ENCODE data around the gene LIME1. TPM values are rescaled to one million over a fixed set of nuclear protein-coding genes. Genes with fewer than 3 reads are reported as not detected.
A peak's percentile ranks its signal among the peaks of the same experiment; 100 is the strongest.

Gene LIME1
- total RNA-seq, 1 donor from 2014 or later, result 8.7 TPM

GRCh38 chr20:63759377-63759901 is 23.0 kb downstream of the LIME1 start:
- intact Hi-C loops (cut with DNase I), result no loop called here
- H3K4me1 ChIP-seq, result no peaks in the 10 kb centered on the region
- H3K27me3 ChIP-seq (ENCODE audit: low read depth), result no peaks in the 10 kb centered on the region
- DNase-seq (no peak), ATAC-seq (no peak)
- no peak overlapping the region for H3K27ac ChIP-seq
- H3K4me3 ChIP-seq, result no peak overlapping the region
- TF ChIP-seq CTCF (IDR thresholded peaks at IDR 0.05), result no peak
- no peaks in the 10 kb centered on the region for H3K36me3 ChIP-seq
- no peaks in the 10 kb centered on the region for H3K9me3 ChIP-seq

DNA sequence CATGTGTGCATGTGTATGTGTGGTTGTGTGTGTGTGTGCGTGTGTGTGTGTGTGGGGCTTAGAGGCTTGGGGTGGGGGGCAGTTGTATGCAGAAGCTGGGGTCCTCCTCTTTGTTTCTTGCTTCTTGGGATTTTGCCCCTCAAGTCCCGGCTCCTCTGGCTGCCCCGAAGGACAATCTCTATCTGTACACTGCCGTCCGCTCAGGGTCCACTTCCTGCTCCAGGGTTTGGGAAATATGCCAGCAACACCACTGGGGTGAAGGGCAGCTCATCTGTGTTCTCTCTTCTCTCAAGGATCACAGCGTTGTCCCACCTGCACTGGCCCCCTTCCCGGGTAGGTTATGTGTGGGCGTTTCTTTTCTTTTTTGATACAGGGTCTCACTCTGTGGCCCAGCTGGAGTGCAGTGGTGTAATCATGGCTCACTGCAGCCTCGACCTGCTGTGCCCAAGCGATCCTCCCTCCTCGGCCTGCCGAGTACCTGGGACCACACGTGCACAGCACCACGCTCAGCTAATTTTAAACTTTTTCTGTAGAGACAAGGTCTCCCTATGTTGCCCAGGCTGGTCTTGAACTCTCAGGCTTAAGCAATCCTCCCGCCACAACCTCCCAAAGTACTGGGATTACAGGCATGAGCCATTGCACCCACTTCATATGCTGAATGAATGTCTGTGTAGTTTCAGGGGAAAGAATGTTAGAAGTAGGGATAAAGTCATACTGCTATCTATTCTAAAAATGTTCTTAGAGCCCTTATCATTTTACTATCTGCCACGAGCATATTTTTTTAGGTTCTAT is 28.8 kb downstream of the LIME1 start:
- intact Hi-C loops (cut with DNase I), result no loop called here
- no peak for ATAC-seq
- Histone ChIP-seq H3K4me3 (no peak overlapping the region), H3K4me1 (no peaks in the 10 kb centered on the region), H3K27me3 (ENCODE audit: low read depth) (no peaks in the 10 kb centered on the region), H3K9me3 (no peaks in the 10 kb centered on the region), H3K27ac (no peak overlapping the region), H3K36me3 (peaks cover 21% of the 10 kb centered on the region)
- no peak for DNase-seq
- TF ChIP-seq CTCF (IDR thresholded peaks at IDR 0.05), result no peak

DNA sequence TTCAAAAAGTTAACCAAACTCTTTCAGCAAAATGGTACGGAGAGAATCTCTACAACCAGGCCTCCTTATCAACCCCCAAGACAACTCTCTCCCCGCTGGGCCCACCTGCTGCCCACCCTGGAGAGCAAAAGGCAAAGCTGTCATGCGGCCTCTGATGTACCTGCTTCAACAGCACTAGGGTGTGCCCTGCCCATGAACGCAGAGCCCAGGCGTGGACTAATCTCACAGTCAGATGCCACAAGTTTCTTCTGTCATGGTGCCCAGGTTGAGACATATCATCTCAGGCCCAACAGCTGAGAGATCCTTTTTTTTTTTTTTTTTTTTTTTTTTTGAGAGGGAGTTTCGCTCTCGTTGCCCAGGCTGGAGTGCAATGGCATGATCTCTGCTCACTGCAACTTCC is 29.4 kb downstream of the LIME1 start:
- DNase-seq (no peak), ATAC-seq (no peak)
- TF ChIP-seq CTCF (IDR thresholded peaks at IDR 0.05), result no peak
- H3K36me3 ChIP-seq, result peaks cover 21% of the 10 kb centered on the region
- no peak overlapping the region for H3K4me3 ChIP-seq
- H3K27ac ChIP-seq, result no peak overlapping the region
- H3K9me3 ChIP-seq, result no peaks in the 10 kb centered on the region
- no peaks in the 10 kb centered on the region for H3K4me1 ChIP-seq
- no peaks in the 10 kb centered on the region for H3K27me3 ChIP-seq (ENCODE audit: low read depth)
- intact Hi-C loops (cut with DNase I), result no loop called here

- H3K36me3 ChIP-seq, result peaks cover 21% of the 10 kb centered on the region
- intact Hi-C loops (cut with DNase I), result no loop called here
- H3K4me1 ChIP-seq, result no peaks in the 10 kb centered on the region
- H3K27me3 ChIP-seq (ENCODE audit: low read depth), result no peaks in the 10 kb centered on the region
- DNase-seq (no peak), ATAC-seq (no peak)
- H3K4me3 ChIP-seq, result no peak overlapping the region
- no peaks in the 10 kb centered on the region for H3K9me3 ChIP-seq
- TF ChIP-seq CTCF (IDR thresholded peaks at IDR 0.05), result no peak
- no peak overlapping the region for H3K27ac ChIP-seq
These were observed 30.4 kb downstream of the LIME1 start for GRCh38 chr20:63766695-63767426.

- Histone ChIP-seq H3K36me3 (peaks cover 21% of the 10 kb centered on the region), H3K4me3 (no peak overlapping the region), H3K27ac (no peak overlapping the region), H3K27me3 (ENCODE audit: low read depth) (no peaks in the 10 kb centered on the region), H3K4me1 (no peaks in the 10 kb centered on the region), H3K9me3 (no peaks in the 10 kb centered on the region)
- no peak for TF ChIP-seq CTCF (IDR thresholded peaks at IDR 0.05)
- no peak for DNase-seq
- intact Hi-C loops (cut with DNase I), result no loop called here
- peak; percentile 26 to 32 for ATAC-seq
These were observed 31.0 kb downstream of the LIME1 start for GRCh38 chr20:63767456-63767855.

Measured in lower lobe of right lung (tissue), 2 donors.